Tibial artery (tissue), 4 donors: ENCODE results near the gene SENP7.

ENCODE experiments used
- DNase-seq, 2 donors: peaks; one replicate each; pipeline ENCODE4 v3.0.0-alpha.2; 2019
- H3K27ac ChIP-seq, 2 donors: fragments of 200-600 bp; sonication (generic) in 1 of 2; 1 replicate in 1 of 2; 2 replicates in 1 of 2; pipeline ENCODE4 v1.5.1; 2018 to 2019; ENCODE audit warnings: mild to moderate bottlenecking in 1 of 2
- H3K27me3 ChIP-seq, 2 donors: fragments of 200-600 bp; sonication (generic) in 1 of 2; one replicate each; pipeline versions ENCODE4 v1.5.1 to v1.6.0; 2016 to 2019
- H3K36me3 ChIP-seq, 3 donors: fragments of 200-600 bp; sonication (generic) in 2 of 3; one replicate each; pipeline ENCODE4 v1.5.1; 2016 to 2019; ENCODE audit warnings: mild to moderate bottlenecking in 2 of 3
- H3K4me1 ChIP-seq, 4 donors: fragments of 200-600 bp; sonication (generic) in 2 of 4; 1 replicate in 3 of 4; 2 replicates in 1 of 4; pipeline ENCODE4 v1.5.1; 2016 to 2019
- H3K4me3 ChIP-seq, 2 donors: fragments of 200-600 bp; sonication (generic) in 1 of 2; 1 replicate in 1 of 2; 2 replicates in 1 of 2; pipeline ENCODE4 v1.5.1; 2018 to 2019; ENCODE audit warnings: mild to moderate bottlenecking in 2 of 2
- H3K9me3 ChIP-seq, 3 donors: fragments of 200-600 bp; sonication (generic) in 1 of 3; one replicate each; pipeline ENCODE4 v1.5.1; 2016 to 2019
- intact Hi-C: fragments of 100-400 bp; cut with DNase I; formaldehyde crosslinking; loops from one replicate; pipeline ENCODE4 v1.15.0; 2023; ENCODE audit warnings: low total_unique reads
- TF ChIP-seq, protein P1 (sequence below), 2 experiments: fragments of 200-600 bp in 1 of 2; fragments of 450-650 bp in 1 of 2; IDR thresholded peaks; one replicate each; pipeline ENCODE4 v1.5.1; 2017 to 2019; ENCODE audit warnings: antibody characterized with exemption in 2 of 2, mild to moderate bottlenecking in 1 of 2, moderate library complexity in 1 of 2

The SENP7 gene

DNA sequence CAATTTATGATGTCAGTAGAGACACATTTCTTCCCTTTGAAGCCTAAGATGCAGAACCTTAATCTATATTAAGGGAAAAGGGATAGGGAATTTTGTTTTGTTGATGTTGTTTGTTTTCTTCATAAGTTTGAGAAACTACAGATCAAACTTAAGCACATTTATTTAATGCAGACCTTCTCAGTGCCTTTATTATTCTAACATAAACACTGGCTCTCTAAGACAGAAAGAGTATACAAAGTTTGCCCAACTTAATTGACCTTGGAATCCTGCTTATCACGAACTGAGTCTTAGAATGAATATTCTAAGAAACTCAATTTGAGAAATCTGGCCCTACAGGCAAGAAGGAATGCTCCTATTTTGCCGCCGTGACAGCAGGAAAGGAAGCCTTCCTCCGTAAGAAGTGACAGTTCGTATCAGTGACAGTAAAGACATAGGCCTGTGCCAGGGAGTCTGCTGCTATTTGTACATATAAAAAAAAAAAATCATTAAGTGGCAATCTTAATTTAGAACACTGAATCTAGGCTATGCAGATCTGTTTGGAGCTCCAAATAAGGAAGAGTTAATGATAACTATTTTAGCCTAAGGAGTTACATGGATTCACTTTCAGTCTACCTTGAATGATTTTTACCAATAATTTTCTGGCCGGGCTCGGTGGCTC lies 183.9 kb downstream of the SENP7 start:
- no peak for DNase-seq
- Histone ChIP-seq H3K27ac (no peak overlapping the region), H3K36me3 (peaks cover 34 to 39% (median 38%) of the 10 kb centered on the region in 3 donors)

DNA sequence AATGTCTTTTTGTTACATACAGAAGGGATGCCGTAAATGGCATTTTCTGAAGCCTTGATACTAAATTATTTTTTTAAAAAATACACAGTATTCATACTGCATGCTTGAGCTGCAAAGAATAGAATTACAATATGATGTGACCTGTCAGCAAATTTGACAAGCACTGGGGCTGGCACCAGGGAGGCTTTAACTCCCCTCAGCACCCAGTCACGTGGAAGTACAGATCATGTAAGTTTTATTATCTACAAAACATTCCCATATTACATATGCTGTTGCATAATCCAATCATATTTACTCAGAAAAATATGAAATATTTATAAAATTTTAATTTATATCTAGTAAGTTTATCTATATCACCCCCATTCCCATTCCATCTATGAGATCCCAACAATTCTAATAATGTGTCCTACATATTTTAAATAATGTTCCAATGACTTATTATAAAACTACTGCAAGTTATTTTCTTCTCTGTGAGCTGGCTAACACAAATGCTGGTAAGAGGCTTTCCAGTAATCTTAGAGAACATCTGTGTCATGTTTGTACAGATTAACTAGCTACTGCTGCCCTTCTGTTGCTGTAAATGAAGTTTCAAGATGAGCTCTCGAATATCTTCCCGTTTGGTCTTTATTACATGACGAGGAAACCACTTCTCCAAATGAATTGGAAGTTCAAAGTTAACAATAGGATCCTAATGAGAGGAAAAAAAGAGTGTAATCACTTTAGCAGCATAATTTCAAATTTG lies 187.4 kb downstream of the SENP7 start:
- TF ChIP-seq, protein P1, sequence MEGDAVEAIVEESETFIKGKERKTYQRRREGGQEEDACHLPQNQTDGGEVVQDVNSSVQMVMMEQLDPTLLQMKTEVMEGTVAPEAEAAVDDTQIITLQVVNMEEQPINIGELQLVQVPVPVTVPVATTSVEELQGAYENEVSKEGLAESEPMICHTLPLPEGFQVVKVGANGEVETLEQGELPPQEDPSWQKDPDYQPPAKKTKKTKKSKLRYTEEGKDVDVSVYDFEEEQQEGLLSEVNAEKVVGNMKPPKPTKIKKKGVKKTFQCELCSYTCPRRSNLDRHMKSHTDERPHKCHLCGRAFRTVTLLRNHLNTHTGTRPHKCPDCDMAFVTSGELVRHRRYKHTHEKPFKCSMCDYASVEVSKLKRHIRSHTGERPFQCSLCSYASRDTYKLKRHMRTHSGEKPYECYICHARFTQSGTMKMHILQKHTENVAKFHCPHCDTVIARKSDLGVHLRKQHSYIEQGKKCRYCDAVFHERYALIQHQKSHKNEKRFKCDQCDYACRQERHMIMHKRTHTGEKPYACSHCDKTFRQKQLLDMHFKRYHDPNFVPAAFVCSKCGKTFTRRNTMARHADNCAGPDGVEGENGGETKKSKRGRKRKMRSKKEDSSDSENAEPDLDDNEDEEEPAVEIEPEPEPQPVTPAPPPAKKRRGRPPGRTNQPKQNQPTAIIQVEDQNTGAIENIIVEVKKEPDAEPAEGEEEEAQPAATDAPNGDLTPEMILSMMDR (IDR thresholded peaks at IDR 0.05), result no peak
- peaks cover 26 to 30% (median 27%) of the 10 kb centered on the region in 3 donors for H3K36me3 ChIP-seq
- intact Hi-C loops, result no loop called here
- no peak for DNase-seq
- H3K27ac ChIP-seq, result no peak overlapping the region
- no peaks in the 10 kb centered on the region for H3K4me1 ChIP-seq
- no peaks in the 10 kb centered on the region for H3K9me3 ChIP-seq
- no peaks in the 10 kb centered on the region for H3K27me3 ChIP-seq
- H3K4me3 ChIP-seq, result no peak overlapping the region

More for the DNA sequence above, 183.9 kb downstream of the SENP7 start:
- Histone ChIP-seq H3K27me3 (no peaks in the 10 kb centered on the region), H3K4me1 (no peaks in the 10 kb centered on the region), H3K9me3 (no peaks in the 10 kb centered on the region), H3K4me3 (no peak overlapping the region)
- TF ChIP-seq, protein P1 (IDR thresholded peaks at IDR 0.05), result no peak
- intact Hi-C loops, result no loop called here

DNA sequence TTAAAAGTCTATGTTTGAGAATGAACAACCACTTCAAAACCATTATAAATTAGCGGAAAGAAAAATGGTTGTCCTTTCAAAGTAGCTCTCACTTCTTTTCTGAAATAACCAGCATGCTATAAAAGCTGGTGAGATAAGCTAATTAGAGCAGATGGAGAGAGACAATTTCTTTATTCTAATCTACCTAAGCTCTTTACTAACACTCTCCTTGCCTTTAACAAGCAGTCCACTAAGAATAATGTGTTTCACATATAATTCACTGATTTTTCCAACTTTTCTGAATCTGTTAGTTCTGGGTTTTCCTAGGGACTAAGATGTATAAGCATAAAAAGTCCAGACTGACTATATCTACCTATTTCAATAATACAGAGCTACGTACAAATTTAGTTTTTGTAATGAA lies 192.5 kb downstream of the SENP7 start, which contains the start of gene IMPG2:
TSS of gene IMPG2 (minus strand) at position 101 of the 400 bp plus-strand sequence. CDS start 203 bp downstream, outside the sequence.
- H3K27ac ChIP-seq, result no peak within 1 kb of the TSS
- no peaks in the 10 kb centered on the region for H3K9me3 ChIP-seq
- H3K4me3 ChIP-seq, result no peak within 1 kb of the TSS
- no peak for DNase-seq
- H3K27me3 ChIP-seq, result no peaks in the 10 kb centered on the region
- H3K4me1 ChIP-seq, result no peaks in the 10 kb centered on the region
- intact Hi-C loops, result no loop called here
- peaks cover 0 to 4% (median 2%) of the 10 kb centered on the region in 3 donors for H3K36me3 ChIP-seq
- TF ChIP-seq, protein P1 (IDR thresholded peaks at IDR 0.05), result no peak

DNA sequence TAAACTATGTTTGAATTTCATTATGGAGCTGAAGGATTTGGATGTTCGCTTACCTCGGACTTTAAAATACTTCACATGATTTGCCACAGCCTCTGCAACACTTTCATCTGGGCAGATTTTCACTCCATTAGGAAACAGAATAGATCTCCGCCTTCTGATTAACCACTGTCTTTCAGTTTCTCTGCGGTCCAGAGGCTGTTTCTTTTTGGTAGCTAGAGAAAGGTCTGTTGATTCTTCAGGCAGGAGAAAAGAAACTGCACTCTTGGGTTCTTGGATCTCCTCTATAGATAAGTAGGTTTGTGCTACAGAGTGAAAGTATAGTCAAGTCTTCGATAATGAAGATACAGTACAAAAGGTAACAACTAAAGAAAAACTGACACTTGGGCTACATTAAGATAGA lies 193.5 kb downstream of the SENP7 start:
- no peak overlapping the region for H3K4me3 ChIP-seq
- H3K4me1 ChIP-seq, result no peaks in the 10 kb centered on the region
- no peak for DNase-seq
- TF ChIP-seq, protein P1 (IDR thresholded peaks at IDR 0.05), result no peak
- no peaks in the 10 kb centered on the region for H3K9me3 ChIP-seq
- no peaks in the 10 kb centered on the region for H3K36me3 ChIP-seq
- H3K27me3 ChIP-seq, result no peaks in the 10 kb centered on the region
- H3K27ac ChIP-seq, result no peak overlapping the region
- intact Hi-C loops, result no loop called here

DNA sequence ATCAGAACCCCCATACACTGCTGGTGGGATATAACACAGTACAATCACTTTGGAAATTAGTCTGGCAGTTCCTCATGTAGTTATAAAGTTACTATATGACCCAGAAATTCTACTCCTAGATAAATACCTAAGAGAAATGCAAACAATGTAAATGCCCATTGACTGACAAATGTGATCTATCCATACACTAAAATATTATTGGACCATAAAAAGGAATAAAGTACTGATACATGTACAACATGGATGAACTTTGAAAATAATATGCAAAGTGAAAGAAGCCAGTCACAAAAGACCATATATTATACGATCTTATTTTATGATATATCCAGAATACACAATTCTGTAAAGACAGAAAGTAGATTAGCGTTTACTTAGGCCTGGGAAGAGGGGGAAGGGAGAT lies 200.5 kb downstream of the SENP7 start:
- Histone ChIP-seq H3K4me1 (peaks cover 0 to 32% (median 2%) of the 10 kb centered on the region in 4 donors), H3K36me3 (no peaks in the 10 kb centered on the region), H3K4me3 (no peak overlapping the region), H3K27me3 (no peaks in the 10 kb centered on the region), H3K9me3 (peaks cover 0 to 10% (median 7%) of the 10 kb centered on the region in 3 donors), H3K27ac (no peak overlapping the region)
- intact Hi-C loops, result no loop called here
- DNase-seq, result no peak
- TF ChIP-seq, protein P1 (IDR thresholded peaks at IDR 0.05), result no peak
